Astrocyte (in vitro differentiated cells and primary cell): ENCODE results near the gene MCTP1. TPM values are rescaled to one million over a fixed set of nuclear protein-coding genes. Genes with fewer than 3 reads are reported as not detected.

Experiments
- DNase-seq: peaks from one replicate; pipeline ENCODE4 v3.0.0-alpha.2; 2010; ENCODE audit warnings: low read depth
- FAIRE-seq: peaks from 2 replicates; lab custom pipeline; 2011; peaks lifted over from hg19 to GRCh38; lab: Jason Lieb, UNC
- H2AFZ ChIP-seq: 2 replicates; pipeline ENCODE4 v1.6.0; 2012; ENCODE audit warnings: low read depth, low read length, inconsistent platforms
- H3K27ac ChIP-seq: 2 replicates; pipeline ENCODE4 v1.5.1; 2011; ENCODE audit warnings: low read depth, low read length, inconsistent platforms
- H3K27me3 ChIP-seq: 2 replicates; pipeline ENCODE4 v1.6.0; 2011; ENCODE audit warnings: low read length, inconsistent platforms; ENCODE audit not compliant: insufficient read depth
- H3K36me3 ChIP-seq: 2 replicates; pipeline ENCODE4 v1.5.1; 2011; ENCODE audit warnings: low read length, inconsistent platforms; ENCODE audit not compliant: insufficient read depth
- H3K4me1 ChIP-seq: 2 replicates; pipeline ENCODE4 v1.5.1; 2011; ENCODE audit warnings: low read length, inconsistent platforms; ENCODE audit not compliant: insufficient read depth
- H3K4me2 ChIP-seq: 2 replicates; pipeline ENCODE4 v1.6.0; 2012; ENCODE audit warnings: low read length, inconsistent platforms
- H3K4me3 ChIP-seq: 2 replicates; pipeline ENCODE4 v1.5.1; 2011; ENCODE audit warnings: low read depth, mild to moderate bottlenecking, low read length, inconsistent platforms; ENCODE audit not compliant: insufficient read depth
- H3K79me2 ChIP-seq: 2 replicates; pipeline ENCODE4 v1.6.0; 2012; ENCODE audit warnings: mild to moderate bottlenecking, low read length, inconsistent platforms; ENCODE audit not compliant: insufficient read depth
- H3K9ac ChIP-seq: 2 replicates; pipeline ENCODE4 v1.6.0; 2012; ENCODE audit warnings: mild to moderate bottlenecking, low read length, inconsistent platforms
- H3K9me3 ChIP-seq: 2 replicates; pipeline ENCODE4 v1.5.1; 2012; ENCODE audit warnings: low read depth, mild to moderate bottlenecking, low read length, inconsistent platforms; ENCODE audit not compliant: insufficient read depth
- H4K20me1 ChIP-seq: 2 replicates; pipeline ENCODE4 v1.6.0; 2012; ENCODE audit warnings: low read length, inconsistent platforms; ENCODE audit not compliant: insufficient read depth
- H3K27ac Mint-ChIP-seq: one replicate; pipeline ENCODE4 v1.8.0; 2021; ENCODE audit warnings: mild to moderate bottlenecking, mixed read lengths; ENCODE audit not compliant: unreplicated experiment
- H3K27me3 Mint-ChIP-seq: one replicate; pipeline ENCODE4 v1.8.0; 2021; ENCODE audit warnings: low read depth, mixed read lengths; ENCODE audit not compliant: unreplicated experiment
- H3K36me3 Mint-ChIP-seq: one replicate; pipeline ENCODE4 v1.8.0; 2021; ENCODE audit warnings: low read depth, mixed read lengths; ENCODE audit not compliant: unreplicated experiment
- H3K4me1 Mint-ChIP-seq: one replicate; pipeline ENCODE4 v1.8.0; 2021; ENCODE audit warnings: low read depth, mixed read lengths; ENCODE audit not compliant: unreplicated experiment
- H3K4me3 Mint-ChIP-seq: one replicate; pipeline ENCODE4 v1.8.0; 2021; ENCODE audit warnings: mild to moderate bottlenecking, moderate library complexity, mixed read lengths; ENCODE audit not compliant: unreplicated experiment
- H3K9me3 Mint-ChIP-seq: one replicate; pipeline ENCODE4 v1.8.0; 2021; ENCODE audit warnings: mild to moderate bottlenecking, mixed read lengths; ENCODE audit not compliant: unreplicated experiment
- EZH2 ChIP-seq: IDR thresholded peaks from 2 replicates; pipeline ENCODE4 v1.6.1; 2012; ENCODE audit warnings: mild to moderate bottlenecking, low read length, inconsistent platforms; ENCODE audit not compliant: insufficient read depth
- total RNA-seq: library from RNA; stranded (reverse); gene quantifications from 2 replicates; pipeline ENCODE4 v1.2.1, GENCODE V29; 2021
- TF ChIP-seq, protein P1 (sequence below): IDR thresholded peaks from 2 replicates; pipeline ENCODE4 v1.5.1; 2011; ENCODE audit warnings: low read depth, mild to moderate bottlenecking, inconsistent platforms, low read length, moderate library complexity; ENCODE audit not compliant: insufficient read depth

Gene MCTP1
- total RNA-seq, 1 donor from 2014 or later = 40.6 TPM

DNA sequence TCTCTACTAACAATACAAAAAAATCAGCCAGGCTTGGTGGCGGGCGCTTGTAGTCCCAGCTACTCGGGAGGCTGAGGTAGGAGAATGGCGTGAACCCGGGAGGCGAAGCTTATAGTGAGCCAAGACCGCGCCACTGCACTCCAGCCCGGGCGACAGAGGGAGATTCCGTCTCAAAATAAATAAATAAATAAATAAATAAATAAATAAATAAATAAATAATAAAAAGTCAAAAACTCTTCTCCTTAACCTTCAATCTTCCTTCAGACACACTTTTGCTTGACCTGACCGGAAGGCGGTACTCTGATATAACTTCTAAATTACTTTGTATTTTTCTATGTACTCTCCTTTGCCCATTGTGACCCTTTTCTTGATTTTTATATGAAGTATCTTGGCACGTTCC lies 364.3 kb downstream of the MCTP1 start:
- H3K9me3 Mint-ChIP-seq = no peaks in the 10 kb centered on the region
- H3K36me3 Mint-ChIP-seq = no peaks in the 10 kb centered on the region
- TF ChIP-seq, protein P1, sequence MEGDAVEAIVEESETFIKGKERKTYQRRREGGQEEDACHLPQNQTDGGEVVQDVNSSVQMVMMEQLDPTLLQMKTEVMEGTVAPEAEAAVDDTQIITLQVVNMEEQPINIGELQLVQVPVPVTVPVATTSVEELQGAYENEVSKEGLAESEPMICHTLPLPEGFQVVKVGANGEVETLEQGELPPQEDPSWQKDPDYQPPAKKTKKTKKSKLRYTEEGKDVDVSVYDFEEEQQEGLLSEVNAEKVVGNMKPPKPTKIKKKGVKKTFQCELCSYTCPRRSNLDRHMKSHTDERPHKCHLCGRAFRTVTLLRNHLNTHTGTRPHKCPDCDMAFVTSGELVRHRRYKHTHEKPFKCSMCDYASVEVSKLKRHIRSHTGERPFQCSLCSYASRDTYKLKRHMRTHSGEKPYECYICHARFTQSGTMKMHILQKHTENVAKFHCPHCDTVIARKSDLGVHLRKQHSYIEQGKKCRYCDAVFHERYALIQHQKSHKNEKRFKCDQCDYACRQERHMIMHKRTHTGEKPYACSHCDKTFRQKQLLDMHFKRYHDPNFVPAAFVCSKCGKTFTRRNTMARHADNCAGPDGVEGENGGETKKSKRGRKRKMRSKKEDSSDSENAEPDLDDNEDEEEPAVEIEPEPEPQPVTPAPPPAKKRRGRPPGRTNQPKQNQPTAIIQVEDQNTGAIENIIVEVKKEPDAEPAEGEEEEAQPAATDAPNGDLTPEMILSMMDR = no peak
- TF ChIP-seq EZH2 = no peak
- no peaks in the 10 kb centered on the region for H3K9me3 ChIP-seq
- no peaks in the 10 kb centered on the region for H3K4me1 Mint-ChIP-seq
- H3K4me1 ChIP-seq = no peaks in the 10 kb centered on the region
- no peak overlapping the region for H3K9ac ChIP-seq
- no peak for FAIRE-seq
- H3K4me3 ChIP-seq = no peak overlapping the region
- no peak overlapping the region for H3K27ac ChIP-seq
- no peak for DNase-seq
- H3K79me2 ChIP-seq = no peaks in the 10 kb centered on the region
- no peaks in the 10 kb centered on the region for H4K20me1 ChIP-seq
- no peaks in the 10 kb centered on the region for H3K36me3 ChIP-seq
- no peak overlapping the region for H3K4me2 ChIP-seq
- no peaks in the 10 kb centered on the region for H3K27me3 ChIP-seq
- no peak overlapping the region for H3K27ac Mint-ChIP-seq
- H3K4me3 Mint-ChIP-seq = no peak overlapping the region
- no peaks in the 10 kb centered on the region for H3K27me3 Mint-ChIP-seq
- no peak overlapping the region for H2AFZ ChIP-seq

DNA sequence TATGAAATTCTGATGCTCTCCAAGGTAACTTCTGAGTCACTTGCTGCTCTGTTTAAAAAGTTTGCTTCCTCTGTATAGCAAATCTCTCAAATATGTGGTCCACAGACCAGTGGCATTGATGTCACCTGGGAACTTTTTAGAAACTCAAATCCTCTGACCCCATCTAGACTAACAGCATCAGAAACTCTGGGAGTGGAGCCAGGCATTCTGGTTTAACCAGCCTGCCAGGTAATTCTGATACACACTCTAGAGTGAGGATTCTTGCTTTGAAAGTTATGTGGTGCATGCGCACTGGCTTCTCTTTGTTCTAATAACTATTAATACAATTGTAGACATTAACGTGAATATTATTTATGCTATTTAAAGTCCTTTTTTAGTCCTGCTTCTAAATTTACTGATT lies 368.3 kb downstream of the MCTP1 start:
- H3K27me3 ChIP-seq = no peaks in the 10 kb centered on the region
- no peak overlapping the region for H3K27ac Mint-ChIP-seq
- H3K79me2 ChIP-seq = no peaks in the 10 kb centered on the region
- no peak overlapping the region for H3K9ac ChIP-seq
- H3K36me3 ChIP-seq = no peaks in the 10 kb centered on the region
- no peak overlapping the region for H3K4me3 ChIP-seq
- H3K4me1 ChIP-seq = no peaks in the 10 kb centered on the region
- no peaks in the 10 kb centered on the region for H4K20me1 ChIP-seq
- H3K4me2 ChIP-seq = no peak overlapping the region
- H3K9me3 Mint-ChIP-seq = no peaks in the 10 kb centered on the region
- no peaks in the 10 kb centered on the region for H3K27me3 Mint-ChIP-seq
- FAIRE-seq (no peak), DNase-seq (no peak)
- H3K4me3 Mint-ChIP-seq = no peak overlapping the region
- H3K9me3 ChIP-seq = no peaks in the 10 kb centered on the region
- TF ChIP-seq EZH2 = no peak
- TF ChIP-seq, protein P1 = no peak
- H3K27ac ChIP-seq = no peak overlapping the region
- H3K36me3 Mint-ChIP-seq = peaks cover 2% of the 10 kb centered on the region
- no peaks in the 10 kb centered on the region for H3K4me1 Mint-ChIP-seq
- no peak overlapping the region for H2AFZ ChIP-seq

DNA sequence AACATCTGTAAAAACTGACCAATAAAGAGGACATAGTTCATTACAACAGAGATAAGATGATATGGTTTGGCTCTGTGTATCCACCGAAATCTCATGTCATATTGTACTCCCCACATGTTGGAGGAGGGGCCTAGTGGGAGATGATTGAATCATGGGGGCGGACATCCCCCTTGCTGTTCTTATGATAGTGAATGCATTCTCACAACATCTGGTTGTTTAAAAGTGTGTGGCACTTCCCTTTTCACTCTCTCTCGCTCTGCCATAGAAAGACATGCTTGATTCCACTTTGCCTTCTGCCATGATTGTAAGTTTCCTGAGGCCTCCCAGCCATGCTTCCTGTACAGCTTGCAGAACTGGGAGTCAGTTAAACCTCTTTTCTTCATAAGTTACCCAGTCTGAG lies 373.6 kb downstream of the MCTP1 start:
- no peak overlapping the region for H3K9ac ChIP-seq
- H2AFZ ChIP-seq = no peak overlapping the region
- no peak overlapping the region for H3K27ac ChIP-seq
- H3K4me3 Mint-ChIP-seq = no peak overlapping the region
- no peaks in the 10 kb centered on the region for H3K79me2 ChIP-seq
- no peak overlapping the region for H3K4me2 ChIP-seq
- DNase-seq = no peak
- H3K36me3 Mint-ChIP-seq = peaks cover 10% of the 10 kb centered on the region
- no peak overlapping the region for H3K27ac Mint-ChIP-seq
- no peaks in the 10 kb centered on the region for H3K36me3 ChIP-seq
- H3K27me3 ChIP-seq = no peaks in the 10 kb centered on the region
- TF ChIP-seq EZH2 = no peak
- TF ChIP-seq, protein P1 = no peak
- FAIRE-seq = no peak
- no peaks in the 10 kb centered on the region for H3K4me1 ChIP-seq
- no peak overlapping the region for H3K4me3 ChIP-seq
- no peaks in the 10 kb centered on the region for H3K9me3 Mint-ChIP-seq
- no peaks in the 10 kb centered on the region for H4K20me1 ChIP-seq
- no peaks in the 10 kb centered on the region for H3K9me3 ChIP-seq
- H3K27me3 Mint-ChIP-seq = no peaks in the 10 kb centered on the region
- peaks cover 2% of the 10 kb centered on the region for H3K4me1 Mint-ChIP-seq
